ENCODE data around the gene C1R.

- TF ChIP-seq EZH2 (IDR thresholded peaks at IDR 0.05; ENCODE audit: borderline replicate concordance, low read length) (no peak), CTCF (IDR thresholded peaks at IDR 0.05; ENCODE audit: low read length) (no peak)
Observed at GRCh38 chr12:7116196-7116595, 24.0 kb upstream of the C1R start.
